ENCODE measurements around the gene TEX11.
"Not testable (repeated sequence)": the region's sequence is repeated elsewhere in the genome, so short reads cannot be mapped to it uniquely, and the experiment has no call there.

Gene TEX11

DNA sequence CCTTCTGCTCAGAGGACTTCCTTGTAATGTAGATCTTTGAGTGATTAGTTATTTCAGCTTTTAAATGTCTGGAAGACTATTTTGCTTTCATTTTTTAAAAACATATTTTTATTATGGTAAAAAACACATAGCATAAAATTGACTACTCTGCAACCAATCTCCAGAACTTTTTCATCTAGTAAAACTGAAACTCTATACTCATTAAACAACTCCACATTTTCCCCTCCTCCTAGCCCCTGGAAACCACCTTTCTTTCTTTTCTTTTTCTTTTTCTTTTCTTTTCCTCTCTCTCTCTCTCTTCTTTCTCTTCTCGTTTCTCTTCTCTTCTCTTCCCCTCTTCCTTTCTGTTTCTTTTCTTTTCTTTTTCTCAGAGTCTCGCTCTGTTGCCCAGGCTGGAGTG, 233.2 kb downstream of the TEX11 start:
- TF ChIP-seq, protein P1, sequence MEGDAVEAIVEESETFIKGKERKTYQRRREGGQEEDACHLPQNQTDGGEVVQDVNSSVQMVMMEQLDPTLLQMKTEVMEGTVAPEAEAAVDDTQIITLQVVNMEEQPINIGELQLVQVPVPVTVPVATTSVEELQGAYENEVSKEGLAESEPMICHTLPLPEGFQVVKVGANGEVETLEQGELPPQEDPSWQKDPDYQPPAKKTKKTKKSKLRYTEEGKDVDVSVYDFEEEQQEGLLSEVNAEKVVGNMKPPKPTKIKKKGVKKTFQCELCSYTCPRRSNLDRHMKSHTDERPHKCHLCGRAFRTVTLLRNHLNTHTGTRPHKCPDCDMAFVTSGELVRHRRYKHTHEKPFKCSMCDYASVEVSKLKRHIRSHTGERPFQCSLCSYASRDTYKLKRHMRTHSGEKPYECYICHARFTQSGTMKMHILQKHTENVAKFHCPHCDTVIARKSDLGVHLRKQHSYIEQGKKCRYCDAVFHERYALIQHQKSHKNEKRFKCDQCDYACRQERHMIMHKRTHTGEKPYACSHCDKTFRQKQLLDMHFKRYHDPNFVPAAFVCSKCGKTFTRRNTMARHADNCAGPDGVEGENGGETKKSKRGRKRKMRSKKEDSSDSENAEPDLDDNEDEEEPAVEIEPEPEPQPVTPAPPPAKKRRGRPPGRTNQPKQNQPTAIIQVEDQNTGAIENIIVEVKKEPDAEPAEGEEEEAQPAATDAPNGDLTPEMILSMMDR (conservative IDR thresholded peaks at IDR 0.05; ENCODE audit: low read depth) = no peak
- DNase-seq (ENCODE audit: low spot score) = no peak
- no peak overlapping the region for H3K27ac ChIP-seq
- CTCF ChIA-PET = no interaction called here
- POLR2A ChIA-PET (ENCODE audit: low non-redundant PET) = no interaction called here

DNA sequence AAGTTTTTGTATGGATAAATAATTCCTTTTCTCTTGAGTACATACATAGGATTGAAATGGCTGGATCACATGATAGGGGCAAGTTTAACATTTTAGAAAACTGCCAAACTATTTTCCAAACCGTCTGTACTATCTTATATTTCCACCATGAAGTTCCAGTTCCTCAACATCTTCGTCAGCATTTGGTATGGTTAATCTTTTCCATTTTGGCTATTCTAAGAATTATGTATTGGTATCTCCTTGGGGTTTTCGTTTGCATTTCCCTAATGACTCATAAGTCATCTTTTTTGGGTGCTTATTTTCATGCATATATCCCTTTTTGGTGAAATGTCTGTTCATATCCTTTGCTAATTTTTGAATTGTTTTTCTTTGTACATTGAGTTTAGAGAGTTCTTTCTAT, 236.2 kb downstream of the TEX11 start:
- ChIA-PET POLR2A (ENCODE audit: low non-redundant PET) (no interaction called here), CTCF (no interaction called here)
- no peak for DNase-seq (ENCODE audit: low spot score)
- TF ChIP-seq, protein P1 (conservative IDR thresholded peaks at IDR 0.05; ENCODE audit: low read depth) = no peak
- H3K27ac ChIP-seq = no peak overlapping the region

DNA sequence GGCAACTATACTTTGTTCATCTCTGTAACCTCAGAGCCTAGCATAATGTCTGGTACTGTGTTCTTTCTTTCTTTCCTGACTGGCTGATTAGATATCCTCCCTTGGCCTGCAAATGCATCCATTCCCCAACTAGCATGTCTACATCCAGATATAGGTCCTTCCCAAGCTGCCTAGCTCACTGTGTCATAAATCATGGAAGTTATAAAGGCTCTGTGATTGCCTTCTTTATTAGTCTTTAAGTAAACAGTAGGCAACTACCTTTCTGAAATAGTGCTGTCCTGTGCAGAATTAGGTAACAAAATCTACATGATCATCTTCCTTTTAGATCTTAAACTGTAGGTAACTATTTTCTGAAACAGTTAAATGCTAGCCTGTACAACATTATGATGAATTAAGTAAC, 239.4 kb downstream of the TEX11 start:
- DNase-seq (ENCODE audit: low spot score) = no peak
- H3K27ac ChIP-seq = no peak overlapping the region
- ChIA-PET POLR2A (ENCODE audit: low non-redundant PET) (no interaction called here), CTCF (no interaction called here)
- TF ChIP-seq, protein P1 (conservative IDR thresholded peaks at IDR 0.05; ENCODE audit: low read depth) = no peak

DNA sequence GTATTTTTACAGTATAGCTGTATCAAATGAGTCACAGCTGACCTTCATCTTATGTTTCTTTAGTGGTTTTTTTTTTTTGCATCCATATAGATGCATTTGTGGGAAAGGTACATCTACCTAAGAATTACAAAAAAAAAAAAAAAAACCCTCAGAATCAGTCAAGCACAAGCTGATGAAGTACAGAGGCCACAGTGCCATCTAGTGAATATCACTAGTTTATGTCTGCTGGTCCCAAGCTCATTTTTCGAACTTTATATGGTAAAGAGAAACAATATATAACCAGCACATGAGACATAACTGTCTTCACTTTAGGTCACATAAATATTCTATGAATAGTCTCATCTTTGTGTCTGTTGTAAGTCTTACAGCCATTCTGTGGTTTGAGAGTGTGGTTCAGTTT, 243.8 kb downstream of the TEX11 start:
- peak; percentile 2 for DNase-seq (ENCODE audit: low spot score)

DNA sequence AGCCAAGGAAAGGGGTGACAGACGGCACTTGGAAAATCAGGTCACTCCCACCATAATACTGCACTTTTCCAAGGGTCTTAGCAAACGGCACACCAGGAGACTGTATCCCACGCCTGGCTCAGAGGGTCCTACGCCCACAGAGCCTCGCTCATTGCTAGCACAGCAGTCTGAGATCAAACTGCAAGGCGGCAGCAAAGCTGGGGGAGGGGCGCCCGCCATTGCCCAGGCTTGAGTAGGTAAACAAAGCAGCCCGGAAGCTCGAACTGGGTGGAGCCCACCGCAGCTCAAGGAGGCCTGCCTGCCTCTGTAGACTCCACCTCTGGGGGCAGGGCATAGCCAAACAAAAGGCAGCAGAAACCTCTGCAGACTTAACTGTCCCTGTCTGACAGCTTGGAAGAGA, 247.4 kb downstream of the TEX11 start:
- POLR2A ChIA-PET (ENCODE audit: low non-redundant PET); CTCF ChIA-PET; DNase-seq (ENCODE audit: low spot score); H3K27ac ChIP-seq: not testable (repeated sequence)

More for the DNA sequence above, 243.8 kb downstream of the TEX11 start:
- POLR2A ChIA-PET (ENCODE audit: low non-redundant PET) = no interaction called here
- H3K27ac ChIP-seq = no peak overlapping the region
- CTCF ChIA-PET = interaction anchor here (0.6 to 1.1 kb wide), 7 partner anchors 15 to 500 kb away, joined by 3 to 4 read pairs (median 3); no protein-coding TSS in a partner anchor
- TF ChIP-seq, protein P1 (conservative IDR thresholded peaks at IDR 0.05; ENCODE audit: low read depth) = 0 out of 2 replicates have a peak, but pooled peaks have one; percentile 12

DNA sequence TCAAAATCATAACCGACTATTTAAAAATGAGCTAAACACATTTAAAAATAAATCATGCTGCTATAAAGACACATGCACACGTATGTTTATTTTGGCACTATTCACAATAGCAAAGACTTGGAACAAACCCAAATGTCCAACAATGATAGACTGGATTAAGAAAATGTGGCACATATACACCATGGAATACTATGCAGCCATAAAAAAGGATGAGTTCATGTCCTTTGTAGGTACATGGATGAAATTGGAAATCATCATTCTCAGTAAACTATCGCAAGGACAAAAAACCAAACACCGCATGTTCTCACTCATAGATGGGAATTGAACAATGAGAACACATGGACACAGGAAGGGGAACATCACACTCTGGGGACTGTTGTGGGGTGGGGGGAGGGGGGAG, 251.0 kb downstream of the TEX11 start:
- POLR2A ChIA-PET (ENCODE audit: low non-redundant PET); H3K27ac ChIP-seq; CTCF ChIA-PET; DNase-seq (ENCODE audit: low spot score): not testable (repeated sequence)

DNA sequence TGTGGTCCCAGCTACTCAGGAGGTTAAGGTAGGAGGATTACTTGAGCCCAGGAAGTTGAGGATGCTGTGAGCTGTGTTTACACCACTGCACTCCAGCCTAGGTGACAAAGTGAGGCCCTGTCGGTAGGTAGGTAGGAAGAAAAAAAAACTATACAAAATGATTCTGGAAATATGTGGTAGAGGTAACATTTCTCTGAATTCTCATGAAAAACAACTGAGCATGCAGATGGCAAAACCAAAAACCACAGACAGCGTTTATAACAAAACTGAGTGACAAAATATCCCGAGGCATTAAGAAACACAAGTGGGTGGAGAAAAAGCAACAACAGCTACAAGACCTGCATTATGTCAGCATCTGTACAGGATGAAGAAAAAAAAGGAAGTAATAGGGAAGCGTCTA, 252.2 kb downstream of the TEX11 start:
- no peak overlapping the region for H3K27ac ChIP-seq
- POLR2A ChIA-PET (ENCODE audit: low non-redundant PET) = interaction anchor here (0.6 kb wide), 1 partner anchor 774 kb away, joined by 7 read pairs; no protein-coding TSS in a partner anchor
- CTCF ChIA-PET = no interaction called here
- no peak for DNase-seq (ENCODE audit: low spot score)
- TF ChIP-seq, protein P1 (conservative IDR thresholded peaks at IDR 0.05; ENCODE audit: low read depth) = no peak

DNA sequence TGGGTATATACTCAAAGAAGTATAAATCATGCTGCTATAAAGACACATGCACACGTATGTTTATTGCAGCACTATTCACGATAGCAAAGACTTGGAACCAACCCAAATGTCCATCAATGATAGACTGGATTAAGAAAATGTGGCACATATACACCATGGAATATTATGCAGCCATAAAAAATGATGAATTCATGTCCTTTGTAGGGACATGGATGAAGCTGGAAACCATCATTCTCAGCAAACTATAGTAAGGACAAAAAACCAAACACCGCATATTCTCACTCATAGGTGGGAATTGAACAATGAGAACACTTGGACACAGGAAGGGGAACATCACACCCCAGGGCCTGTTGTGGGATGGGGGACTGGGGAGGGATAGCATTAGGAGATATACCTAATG, 260.6 kb downstream of the TEX11 start:
- POLR2A ChIA-PET (ENCODE audit: low non-redundant PET); CTCF ChIA-PET; DNase-seq (ENCODE audit: low spot score); H3K27ac ChIP-seq: not testable (repeated sequence)

Data from RWPE1 (cell line).